ENCODE results near the gene LANCL3.

DNA sequence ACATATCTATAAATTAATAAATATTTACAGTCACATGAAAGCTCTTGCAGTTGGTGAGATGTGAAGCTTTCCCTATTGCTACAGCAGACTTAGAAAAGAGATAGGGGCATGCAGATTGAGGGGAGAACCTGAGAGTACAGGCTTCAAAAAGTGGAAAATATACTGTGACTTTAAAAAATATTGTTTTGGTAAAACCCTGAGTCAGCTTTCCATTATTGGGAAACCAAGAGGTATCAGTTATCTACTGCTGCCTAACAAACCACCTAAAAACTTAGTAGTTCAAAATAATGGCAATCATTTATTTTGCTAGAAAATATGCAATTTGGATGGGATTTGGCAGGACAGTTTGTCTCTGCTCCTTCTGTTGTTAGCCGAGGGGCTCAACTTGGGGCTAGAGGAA, 38.3 kb downstream of the LANCL3 start:
- TF ChIP-seq POLR2AphosphoS5 (IDR thresholded peaks at IDR 0.05), result no peak
- TF ChIP-seq POLR2A (IDR thresholded peaks at IDR 0.05), result no peak
